Ovary (tissue), 10 donors: ENCODE results near the gene PRSS27. TPM values are rescaled to one million over a fixed set of nuclear protein-coding genes. Genes with fewer than 3 reads are reported as not detected.

Experiments used
- DNase-seq, 5 donors: peaks; one replicate each; pipeline ENCODE4 v3.0.0-alpha.2; 2019 to 2020
- H3K27ac ChIP-seq, 2 donors: fragments of 200-600 bp; one replicate each; pipeline versions ENCODE4 v1.5.1 to v1.8.0; 2019 to 2022
- H3K27me3 ChIP-seq: fragments of 200-600 bp; one replicate; pipeline ENCODE4 v1.8.0; 2022
- H3K36me3 ChIP-seq: fragments of 200-600 bp; sonication (generic); one replicate; pipeline ENCODE4 v1.5.1; 2019
- H3K4me1 ChIP-seq: one replicate; pipeline ENCODE4 v1.8.1; 2013; ENCODE audit warnings: mild to moderate bottlenecking, moderate library complexity; ENCODE audit not compliant: insufficient read depth
- H3K4me3 ChIP-seq: fragments of 200-600 bp; sonication (generic); one replicate; pipeline ENCODE4 v1.5.1; 2017
- H3K9me3 ChIP-seq, 2 donors: fragments of 200-600 bp in 1 of 2; sonication (generic) in 1 of 2; one replicate each; pipeline versions ENCODE4 v1.5.1 to v1.8.1; 2013 to 2019; ENCODE audit warnings: mild to moderate bottlenecking in 1 of 2, moderate library complexity in 1 of 2
- EP300 ChIP-seq: sonication (generic); formaldehyde crosslinking; IDR thresholded peaks from one replicate; pipeline ENCODE4 v1.6.1; 2017; ENCODE audit warnings: antibody characterized with exemption
- POLR2A ChIP-seq: fragments of 450-650 bp; IDR thresholded peaks from one replicate; pipeline ENCODE4 v1.6.1; 2017; ENCODE audit warnings: antibody characterized with exemption, mild to moderate bottlenecking, moderate library complexity
- WGBS, 3 donors: extraction: QIAGEN DNeasy Blood & Tissue Kit in 1 of 3; methylation state at CpG; one replicate each; pipeline versions ENCODE4 v1.1.5 to v1.1.7; 2013 to 2017; 5-methylcytosine and 5-hydroxymethylcytosine counted together
- intact Hi-C, 4 donors: fragments of 100-400 bp; cut with DNase I; formaldehyde crosslinking; loops; one replicate each; pipeline versions ENCODE4 v1.11.0 to v1.15.1; 2022 to 2023
- long read RNA-seq, 3 donors: library from polyadenylated mRNA in 2 of 3; unstranded in 2 of 3; transcript quantifications; one replicate each; pipeline ENCODE4 v2.0.0 and lab custom pipeline, GENCODE V29; 2021 to 2026
- polyA plus RNA-seq, 2 donors: library from polyadenylated mRNA; stranded (reverse); fragments of 200-250 nt in 1 of 2; fragments of 350-450 nt in 1 of 2; fragmentation: Illumina TruSeq in 1 of 2; extraction: RNeasy Lipid Tissue Mini Kit (QIAGEN cat#74804) in 1 of 2; gene quantifications; one replicate each; pipeline ENCODE4 v1.2.3, GENCODE V29; 2013 to 2014
- total RNA-seq, 7 donors: library from RNA; depleted of rRNA in 2 of 7; stranded (reverse); fragments of >200 nt in 2 of 7; fragmentation: NEBNext Ultra II Directional in 3 of 7; extraction: Animal tissue kit (Norgen Biotek cat#: 25700) in 3 of 7; gene quantifications; one replicate each; pipeline versions ENCODE4 v1.1.0 to v1.2.4, GENCODE V29; 2016 to 2023
- TF ChIP-seq, protein P1 (sequence below), 3 donors: fragments of 450-650 bp in 2 of 3; fragments of 200-600 bp in 1 of 3; IDR thresholded peaks; one replicate each; pipeline versions ENCODE4 v1.5.1 to v1.8.0; 2016 to 2022; ENCODE audit warnings: antibody characterized with exemption in 3 of 3, mild to moderate bottlenecking in 1 of 3
- donor health status: DM: no; HTN: no; CAD: no; lungs with moderate emphysema.
- donor health status: DM: no; HTN: no; CAD: no.
- donor health status: Bipolar disorder and iron deficiency.
- donor health status: DM: yes; HTN: yes; CAD: no.
- donor health status: DM: no; HTN: no; CAD: no.
- donor health status: DM: yes; HTN: yes; CAD: no.

The PRSS27 gene
- 1 to 10 TPM in 3 of 7 donors, under 1 TPM in 4; 0.46 to 1.3 (median 0.92) TPM for total RNA-seq
- 1 to 10 TPM in 1 of 2 donors, not detected in 1; 1.3 TPM for polyA plus RNA-seq
- long read RNA-seq, donor 1, partial matches to known transcripts: 0 of 2 reads
- long read RNA-seq, donor 1, other reads (novel, unspliced or antisense): 1 of 2 reads
- long read RNA-seq, donor 2, partial matches to known transcripts: 0 of 4 reads
- long read RNA-seq, donor 2, other reads (novel, unspliced or antisense): 0 of 4 reads
- long read RNA-seq, donor 3, partial matches to known transcripts: 0 of 2 reads
- long read RNA-seq, donor 3, other reads (novel, unspliced or antisense): 0 of 2 reads

DNA sequence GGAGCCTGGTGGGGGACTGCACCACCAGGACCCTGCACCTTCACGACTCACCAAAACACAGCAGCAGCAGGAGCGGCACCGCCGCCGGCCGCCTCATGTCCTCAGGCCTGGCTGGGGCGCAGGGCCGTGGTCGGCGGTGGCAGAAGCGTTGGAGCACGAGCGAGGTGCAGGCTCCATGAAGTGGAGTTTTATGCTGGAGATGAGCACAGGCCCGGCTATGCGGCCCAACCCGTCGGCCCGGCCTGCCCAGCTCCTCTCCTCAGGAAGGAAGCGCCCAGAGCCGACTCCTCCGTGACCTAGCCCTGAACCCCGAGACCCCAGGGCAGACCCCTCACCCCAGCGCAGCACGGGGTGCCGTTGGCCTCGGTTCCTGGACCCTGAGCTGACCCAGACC lies at the start of gene PRSS27:
Gene PRSS27, minus strand, starts transcription at position 161 of the 394 bp plus-strand sequence. Its CDS starts 64 bp downstream, at position 97.
- intact Hi-C loops: no loop called here
- H3K4me1 ChIP-seq: peaks cover 1% of the 10 kb centered on the region
- H3K4me3 ChIP-seq: peak within 1 kb of the TSS; percentile 54
- WGBS, 3 donors: 78 to 85% (median 85%) methylated on average over 26 of the region's 26 CpGs
- H3K27me3 ChIP-seq: no peaks in the 10 kb centered on the region
- H3K36me3 ChIP-seq: no peaks in the 10 kb centered on the region
- DNase-seq: peak in 1 of 5 donors; percentile 44
- H3K9me3 ChIP-seq: no peaks in the 10 kb centered on the region
- TF ChIP-seq, protein P1, sequence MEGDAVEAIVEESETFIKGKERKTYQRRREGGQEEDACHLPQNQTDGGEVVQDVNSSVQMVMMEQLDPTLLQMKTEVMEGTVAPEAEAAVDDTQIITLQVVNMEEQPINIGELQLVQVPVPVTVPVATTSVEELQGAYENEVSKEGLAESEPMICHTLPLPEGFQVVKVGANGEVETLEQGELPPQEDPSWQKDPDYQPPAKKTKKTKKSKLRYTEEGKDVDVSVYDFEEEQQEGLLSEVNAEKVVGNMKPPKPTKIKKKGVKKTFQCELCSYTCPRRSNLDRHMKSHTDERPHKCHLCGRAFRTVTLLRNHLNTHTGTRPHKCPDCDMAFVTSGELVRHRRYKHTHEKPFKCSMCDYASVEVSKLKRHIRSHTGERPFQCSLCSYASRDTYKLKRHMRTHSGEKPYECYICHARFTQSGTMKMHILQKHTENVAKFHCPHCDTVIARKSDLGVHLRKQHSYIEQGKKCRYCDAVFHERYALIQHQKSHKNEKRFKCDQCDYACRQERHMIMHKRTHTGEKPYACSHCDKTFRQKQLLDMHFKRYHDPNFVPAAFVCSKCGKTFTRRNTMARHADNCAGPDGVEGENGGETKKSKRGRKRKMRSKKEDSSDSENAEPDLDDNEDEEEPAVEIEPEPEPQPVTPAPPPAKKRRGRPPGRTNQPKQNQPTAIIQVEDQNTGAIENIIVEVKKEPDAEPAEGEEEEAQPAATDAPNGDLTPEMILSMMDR (IDR thresholded peaks at IDR 0.05): no peak
- TF ChIP-seq EP300 (no peak), POLR2A (no peak)
- no peak within 1 kb of the TSS for H3K27ac ChIP-seq

DNA sequence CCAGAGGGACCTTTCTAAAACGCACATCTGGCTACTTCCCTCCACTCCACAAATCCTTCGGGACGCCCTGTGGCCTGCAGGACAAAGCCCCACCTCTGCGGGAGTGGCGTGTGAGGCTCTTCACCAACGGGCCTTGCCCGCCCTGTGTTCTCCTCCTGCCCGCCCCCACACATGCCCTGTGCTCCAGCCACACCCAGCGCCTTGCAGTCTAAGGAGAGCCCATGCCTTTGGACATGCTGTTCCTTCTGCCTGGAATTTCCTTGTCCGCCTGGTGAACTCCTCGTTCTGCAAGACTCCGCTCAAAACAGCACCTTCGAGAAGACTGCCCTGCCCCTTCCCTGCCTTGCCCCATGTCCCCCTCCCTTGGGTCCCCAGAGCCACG lies 49.6 kb upstream of the PRSS27 start:
- TF ChIP-seq EP300 (no peak), POLR2A (no peak)
- TF ChIP-seq, protein P1 (IDR thresholded peaks at IDR 0.05): no peak
- H3K4me1 ChIP-seq: no peaks in the 10 kb centered on the region
- peak in 1 of 5 donors; percentile 27 for DNase-seq
- no peaks in the 10 kb centered on the region for H3K27me3 ChIP-seq
- WGBS, 3 donors: 52 to 58% (median 52%) methylated on average over 14 of the region's 14 CpGs
- H3K36me3 ChIP-seq: no peaks in the 10 kb centered on the region
- no peak overlapping the region for H3K27ac ChIP-seq
- H3K4me3 ChIP-seq: no peak overlapping the region
- H3K9me3 ChIP-seq: no peaks in the 10 kb centered on the region
- intact Hi-C loops: no loop called here

DNA sequence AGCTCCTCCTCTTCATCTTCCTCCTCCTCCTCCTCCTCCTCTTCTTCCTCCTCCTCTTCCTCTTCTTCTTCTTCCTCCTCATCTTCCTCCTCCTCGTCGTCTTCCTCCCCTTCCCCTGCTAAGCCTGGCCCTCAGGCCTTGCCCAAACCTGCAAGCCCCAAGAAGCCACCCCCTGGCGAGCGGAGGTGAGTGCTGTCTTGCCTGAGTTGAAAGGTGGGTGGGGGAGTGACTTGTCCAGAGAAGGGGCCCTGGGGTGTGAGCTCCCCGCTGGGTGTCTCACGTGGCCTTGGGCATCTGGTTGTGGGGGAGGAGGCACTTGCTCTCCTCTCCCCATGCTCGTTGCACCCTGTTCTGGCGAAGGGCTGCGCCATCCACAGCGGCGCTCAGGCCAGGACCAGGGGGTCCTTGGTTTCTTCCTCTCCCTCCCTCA lies 49.1 kb upstream of the PRSS27 start:
- TF ChIP-seq, protein P1 (IDR thresholded peaks at IDR 0.05): no peak
- TF ChIP-seq EP300 (no peak), POLR2A (no peak)
- Histone ChIP-seq H3K9me3 (no peaks in the 10 kb centered on the region), H3K36me3 (no peaks in the 10 kb centered on the region), H3K4me1 (no peaks in the 10 kb centered on the region), H3K4me3 (no peak overlapping the region), H3K27me3 (no peaks in the 10 kb centered on the region), H3K27ac (no peak overlapping the region)
- WGBS, 3 donors: 66 to 73% (median 71%) methylated on average over 11 of the region's 11 CpGs
- intact Hi-C loops: no loop called here
- DNase-seq: peak in 2 of 5 donors; percentile 20 to 31

DNA sequence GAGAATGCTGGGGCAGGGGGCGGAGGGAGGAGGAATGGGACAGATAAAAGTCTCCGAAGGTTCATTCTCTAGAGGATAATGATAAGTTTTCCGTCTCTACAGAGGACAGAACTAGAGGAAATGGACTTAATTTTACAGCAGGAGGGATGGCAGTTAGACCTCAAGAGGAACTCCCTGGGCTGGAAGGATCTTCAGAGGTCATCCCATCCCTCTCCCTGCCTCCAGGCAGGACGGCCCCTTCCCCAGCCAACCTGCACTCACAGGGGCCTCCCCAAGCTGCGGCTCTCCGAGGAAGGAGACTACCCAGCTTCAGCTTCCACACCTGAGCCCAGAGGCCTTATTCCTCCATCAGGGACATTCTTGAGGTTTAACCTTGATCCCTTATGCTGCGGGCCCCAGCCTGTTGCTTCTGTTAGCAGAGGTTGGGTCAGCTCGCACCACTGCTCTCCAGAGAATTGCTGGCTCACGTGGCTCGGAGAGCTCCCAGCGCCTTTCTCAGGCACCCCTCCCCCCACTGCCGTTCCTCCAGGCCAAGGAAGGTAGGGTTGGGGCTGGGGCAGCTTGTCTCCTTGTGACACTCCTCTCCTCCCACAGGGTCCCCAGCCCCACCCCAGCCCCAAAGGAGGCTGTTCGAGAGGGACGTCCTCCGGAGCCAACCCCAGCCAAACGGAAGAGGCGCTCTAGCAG lies 48.5 kb upstream of the PRSS27 start:
- H3K4me1 ChIP-seq: peaks cover 1% of the 10 kb centered on the region

More for the DNA sequence above, 48.5 kb upstream of the PRSS27 start:
- H3K36me3 ChIP-seq: no peaks in the 10 kb centered on the region
- H3K9me3 ChIP-seq: no peaks in the 10 kb centered on the region
- peak in 1 of 5 donors; percentile 21 for DNase-seq
- TF ChIP-seq EP300: no peak
- TF ChIP-seq, protein P1 (IDR thresholded peaks at IDR 0.05): no peak
- H3K4me3 ChIP-seq: no peak overlapping the region
- intact Hi-C loops: no loop called here
- WGBS, 3 donors: 60 to 65% (median 64%) methylated on average over 17 of the region's 17 CpGs
- no peak overlapping the region for H3K27ac ChIP-seq
- no peaks in the 10 kb centered on the region for H3K27me3 ChIP-seq
